Measurements from ENCODE around the gene NDUFB10. TPM values are rescaled to one million over a fixed set of nuclear protein-coding genes. Genes with fewer than 3 reads are reported as not detected.

NDUFB10 gene
- total RNA-seq, 1 donor from 2014 or later: 128 TPM

- Mint-ChIP-seq H3K4me1 (peaks cover 18% of the 10 kb centered on the region), H3K4me3 (peak overlapping the region; percentile 44), H3K27ac (ENCODE audit: unreplicated experiment) (no peak overlapping the region), H3K9me3 (no peaks in the 10 kb centered on the region), H3K27me3 (ENCODE audit: low read depth) (peaks cover 16% of the 10 kb centered on the region), H3K36me3 (ENCODE audit: low read depth) (no peaks in the 10 kb centered on the region)
- TF ChIP-seq, protein P1, sequence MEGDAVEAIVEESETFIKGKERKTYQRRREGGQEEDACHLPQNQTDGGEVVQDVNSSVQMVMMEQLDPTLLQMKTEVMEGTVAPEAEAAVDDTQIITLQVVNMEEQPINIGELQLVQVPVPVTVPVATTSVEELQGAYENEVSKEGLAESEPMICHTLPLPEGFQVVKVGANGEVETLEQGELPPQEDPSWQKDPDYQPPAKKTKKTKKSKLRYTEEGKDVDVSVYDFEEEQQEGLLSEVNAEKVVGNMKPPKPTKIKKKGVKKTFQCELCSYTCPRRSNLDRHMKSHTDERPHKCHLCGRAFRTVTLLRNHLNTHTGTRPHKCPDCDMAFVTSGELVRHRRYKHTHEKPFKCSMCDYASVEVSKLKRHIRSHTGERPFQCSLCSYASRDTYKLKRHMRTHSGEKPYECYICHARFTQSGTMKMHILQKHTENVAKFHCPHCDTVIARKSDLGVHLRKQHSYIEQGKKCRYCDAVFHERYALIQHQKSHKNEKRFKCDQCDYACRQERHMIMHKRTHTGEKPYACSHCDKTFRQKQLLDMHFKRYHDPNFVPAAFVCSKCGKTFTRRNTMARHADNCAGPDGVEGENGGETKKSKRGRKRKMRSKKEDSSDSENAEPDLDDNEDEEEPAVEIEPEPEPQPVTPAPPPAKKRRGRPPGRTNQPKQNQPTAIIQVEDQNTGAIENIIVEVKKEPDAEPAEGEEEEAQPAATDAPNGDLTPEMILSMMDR (conservative IDR thresholded peaks at IDR 0.05): no peak
- no peak for DNase-seq (ENCODE audit: low read depth, low spot score)
Observed at GRCh38 chr16:1974157-1975070, 15.1 kb downstream of the NDUFB10 start.

- Mint-ChIP-seq H3K36me3 (ENCODE audit: low read depth) (no peaks in the 10 kb centered on the region), H3K27me3 (ENCODE audit: low read depth) (peaks cover 28% of the 10 kb centered on the region), H3K4me3 (peak overlapping the region; percentile 38), H3K27ac (ENCODE audit: unreplicated experiment) (no peak overlapping the region), H3K9me3 (no peaks in the 10 kb centered on the region), H3K4me1 (peaks cover 18% of the 10 kb centered on the region)
- TF ChIP-seq, protein P1 (conservative IDR thresholded peaks at IDR 0.05): no peak
- no peak for DNase-seq (ENCODE audit: low read depth, low spot score)
Observed at GRCh38 chr16:1975432-1976215, 16.3 kb downstream of the NDUFB10 start.

- Mint-ChIP-seq H3K4me1 (peaks cover 14% of the 10 kb centered on the region), H3K36me3 (ENCODE audit: low read depth) (no peaks in the 10 kb centered on the region), H3K27me3 (ENCODE audit: low read depth) (peaks cover 33% of the 10 kb centered on the region), H3K9me3 (no peaks in the 10 kb centered on the region), H3K4me3 (peak overlapping the region; percentile 38), H3K27ac (ENCODE audit: unreplicated experiment) (no peak overlapping the region)
- TF ChIP-seq, protein P1 (conservative IDR thresholded peaks at IDR 0.05): no peak
- DNase-seq (ENCODE audit: low read depth, low spot score): no peak
Observed at GRCh38 chr16:1976216-1976520, 16.8 kb downstream of the NDUFB10 start.

DNA sequence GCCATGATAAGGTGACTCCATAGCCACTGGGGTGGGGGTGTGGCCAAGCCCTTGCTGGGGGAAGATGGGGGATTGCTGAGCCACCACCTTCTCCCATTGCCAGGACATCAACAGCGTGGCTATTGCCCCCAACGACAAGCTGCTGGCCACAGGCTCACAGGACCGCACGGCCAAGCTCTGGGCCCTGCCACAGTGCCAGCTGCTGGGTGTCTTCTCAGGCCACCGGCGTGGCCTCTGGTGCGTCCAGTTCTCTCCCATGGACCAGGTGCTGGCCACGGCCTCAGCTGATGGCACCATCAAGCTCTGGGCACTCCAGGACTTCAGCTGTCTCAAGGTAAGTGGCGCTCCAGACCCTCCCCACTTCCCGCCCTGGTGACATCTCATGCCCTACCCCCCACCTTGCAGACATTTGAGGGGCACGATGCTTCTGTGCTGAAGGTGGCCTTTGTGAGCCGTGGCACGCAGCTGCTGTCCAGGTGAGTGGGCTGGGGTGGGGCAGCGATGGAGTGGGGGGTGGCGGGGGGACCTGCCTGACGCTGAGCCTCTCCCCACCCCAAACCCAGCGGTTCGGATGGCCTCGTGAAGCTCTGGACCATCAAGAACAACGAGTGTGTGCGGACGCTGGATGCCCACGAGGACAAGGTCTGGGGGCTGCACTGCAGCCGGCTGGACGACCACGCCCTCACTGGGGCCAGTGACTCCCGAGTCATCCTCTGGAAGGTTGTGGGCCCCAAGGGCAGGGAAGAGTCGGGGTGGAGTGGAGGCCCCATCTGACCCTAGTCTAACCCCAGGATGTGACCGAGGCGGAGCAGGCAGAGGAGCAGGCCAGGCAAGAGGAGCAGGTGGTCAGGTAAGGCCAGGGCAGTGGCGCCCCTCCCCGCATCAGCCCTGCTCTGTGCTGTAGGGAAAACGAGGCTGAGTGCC is 17.9 kb downstream of the NDUFB10 start:
- DNase-seq (ENCODE audit: low read depth, low spot score): no peak
- TF ChIP-seq, protein P1 (conservative IDR thresholded peaks at IDR 0.05): no peak
- no peaks in the 10 kb centered on the region for H3K9me3 Mint-ChIP-seq

GRCh38 chr16:1977875-1978268 is 18.5 kb downstream of the NDUFB10 start:
- Mint-ChIP-seq H3K9me3 (no peaks in the 10 kb centered on the region), H3K27me3 (ENCODE audit: low read depth) (peaks cover 45% of the 10 kb centered on the region), H3K4me1 (peaks cover 18% of the 10 kb centered on the region), H3K36me3 (ENCODE audit: low read depth) (no peaks in the 10 kb centered on the region), H3K4me3 (no peak overlapping the region), H3K27ac (ENCODE audit: unreplicated experiment) (no peak overlapping the region)
- DNase-seq (ENCODE audit: low read depth, low spot score): no peak
- TF ChIP-seq, protein P1 (conservative IDR thresholded peaks at IDR 0.05): no peak

More for the DNA sequence above, 17.9 kb downstream of the NDUFB10 start:
- H3K4me3 Mint-ChIP-seq: peak overlapping the region; percentile 27
- no peak overlapping the region for H3K27ac Mint-ChIP-seq (ENCODE audit: unreplicated experiment)
- H3K36me3 Mint-ChIP-seq (ENCODE audit: low read depth): no peaks in the 10 kb centered on the region
- peaks cover 39% of the 10 kb centered on the region for H3K27me3 Mint-ChIP-seq (ENCODE audit: low read depth)
- peaks cover 15% of the 10 kb centered on the region for H3K4me1 Mint-ChIP-seq

Data from neural crest cell (in vitro differentiated cells).